Omental fat pad (tissue), 4 donors: ENCODE results near the gene EFL1. TPM values are rescaled to one million over a fixed set of nuclear protein-coding genes. Genes with fewer than 3 reads are reported as not detected.

ENCODE experiments used
- ATAC-seq: fragments of 150-250 bp; one replicate; pipeline ENCODE4 v1.9.1; 2016; ENCODE audit warnings: mild to moderate bottlenecking, moderate library complexity; ENCODE audit not compliant: low FRiP score
- DNase-seq: peaks from one replicate; pipeline ENCODE4 v3.0.0-alpha.2; 2019; ENCODE audit warnings: low spot score
- small RNA-seq: library from RNA; depleted of rRNA; stranded (forward); fragments of <200 nt; gene quantifications from one replicate; pipeline ENCODE3, GENCODE V24; 2016
- total RNA-seq, 4 donors: library from RNA; depleted of rRNA; stranded (reverse); fragments of >200 nt; gene quantifications; one replicate each; pipeline ENCODE4 v1.1.0, GENCODE V29; 2016
- TF ChIP-seq, protein P1 (sequence below), 3 donors: fragments of 450-650 bp; IDR thresholded peaks; one replicate each; pipeline ENCODE4 v1.5.1; 2016 to 2017; ENCODE audit warnings: antibody characterized with exemption in 3 of 3, mild to moderate bottlenecking in 3 of 3, moderate library complexity in 2 of 3

Gene EFL1
- total RNA-seq, 4 donors from 2014 or later = 11.9 to 15.9 (median 14.8) TPM

GRCh38 chr15:82093774-82094211 lies 168.7 kb downstream of the EFL1 start:
- no peak for DNase-seq
- TF ChIP-seq, protein P1, sequence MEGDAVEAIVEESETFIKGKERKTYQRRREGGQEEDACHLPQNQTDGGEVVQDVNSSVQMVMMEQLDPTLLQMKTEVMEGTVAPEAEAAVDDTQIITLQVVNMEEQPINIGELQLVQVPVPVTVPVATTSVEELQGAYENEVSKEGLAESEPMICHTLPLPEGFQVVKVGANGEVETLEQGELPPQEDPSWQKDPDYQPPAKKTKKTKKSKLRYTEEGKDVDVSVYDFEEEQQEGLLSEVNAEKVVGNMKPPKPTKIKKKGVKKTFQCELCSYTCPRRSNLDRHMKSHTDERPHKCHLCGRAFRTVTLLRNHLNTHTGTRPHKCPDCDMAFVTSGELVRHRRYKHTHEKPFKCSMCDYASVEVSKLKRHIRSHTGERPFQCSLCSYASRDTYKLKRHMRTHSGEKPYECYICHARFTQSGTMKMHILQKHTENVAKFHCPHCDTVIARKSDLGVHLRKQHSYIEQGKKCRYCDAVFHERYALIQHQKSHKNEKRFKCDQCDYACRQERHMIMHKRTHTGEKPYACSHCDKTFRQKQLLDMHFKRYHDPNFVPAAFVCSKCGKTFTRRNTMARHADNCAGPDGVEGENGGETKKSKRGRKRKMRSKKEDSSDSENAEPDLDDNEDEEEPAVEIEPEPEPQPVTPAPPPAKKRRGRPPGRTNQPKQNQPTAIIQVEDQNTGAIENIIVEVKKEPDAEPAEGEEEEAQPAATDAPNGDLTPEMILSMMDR (IDR thresholded peaks at IDR 0.05) = no peak
- no peak for ATAC-seq

GRCh38 chr15:82093325-82093724 lies 169.2 kb downstream of the EFL1 start:
- TF ChIP-seq, protein P1 (IDR thresholded peaks at IDR 0.05) = no peak
- DNase-seq (no peak), ATAC-seq (no peak)

DNA sequence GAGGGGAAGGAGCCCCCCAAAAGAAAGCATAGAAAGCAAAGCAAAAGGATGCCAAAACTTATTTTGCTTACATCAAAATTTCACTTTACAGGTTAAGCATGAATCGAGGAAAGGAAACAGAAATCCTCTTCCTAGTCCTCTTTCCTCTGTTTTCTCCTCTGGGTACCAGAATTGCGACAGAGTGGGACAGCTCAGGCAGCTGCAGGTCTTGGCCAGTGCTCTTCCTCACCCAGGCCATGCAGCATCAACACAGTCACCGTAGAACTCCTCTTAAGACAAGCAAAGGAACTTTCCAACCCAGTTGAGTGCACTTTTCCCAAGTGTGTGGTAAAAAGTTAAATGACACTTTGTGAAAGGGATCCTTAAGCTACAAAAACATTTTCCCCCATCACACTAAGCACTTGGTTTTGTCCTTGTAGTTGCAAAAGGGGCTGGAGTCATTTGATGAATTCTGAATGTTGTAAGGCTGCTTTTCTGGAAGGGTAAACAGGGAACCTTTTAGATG lies 170.8 kb downstream of the EFL1 start:
- DNase-seq (no peak), ATAC-seq (no peak)
- TF ChIP-seq, protein P1 (IDR thresholded peaks at IDR 0.05) = no peak

GRCh38 chr15:82086243-82086995 lies 176.1 kb downstream of the EFL1 start:
- DNase-seq (no peak), ATAC-seq (no peak)
- TF ChIP-seq, protein P1 (IDR thresholded peaks at IDR 0.05) = no peak

DNA sequence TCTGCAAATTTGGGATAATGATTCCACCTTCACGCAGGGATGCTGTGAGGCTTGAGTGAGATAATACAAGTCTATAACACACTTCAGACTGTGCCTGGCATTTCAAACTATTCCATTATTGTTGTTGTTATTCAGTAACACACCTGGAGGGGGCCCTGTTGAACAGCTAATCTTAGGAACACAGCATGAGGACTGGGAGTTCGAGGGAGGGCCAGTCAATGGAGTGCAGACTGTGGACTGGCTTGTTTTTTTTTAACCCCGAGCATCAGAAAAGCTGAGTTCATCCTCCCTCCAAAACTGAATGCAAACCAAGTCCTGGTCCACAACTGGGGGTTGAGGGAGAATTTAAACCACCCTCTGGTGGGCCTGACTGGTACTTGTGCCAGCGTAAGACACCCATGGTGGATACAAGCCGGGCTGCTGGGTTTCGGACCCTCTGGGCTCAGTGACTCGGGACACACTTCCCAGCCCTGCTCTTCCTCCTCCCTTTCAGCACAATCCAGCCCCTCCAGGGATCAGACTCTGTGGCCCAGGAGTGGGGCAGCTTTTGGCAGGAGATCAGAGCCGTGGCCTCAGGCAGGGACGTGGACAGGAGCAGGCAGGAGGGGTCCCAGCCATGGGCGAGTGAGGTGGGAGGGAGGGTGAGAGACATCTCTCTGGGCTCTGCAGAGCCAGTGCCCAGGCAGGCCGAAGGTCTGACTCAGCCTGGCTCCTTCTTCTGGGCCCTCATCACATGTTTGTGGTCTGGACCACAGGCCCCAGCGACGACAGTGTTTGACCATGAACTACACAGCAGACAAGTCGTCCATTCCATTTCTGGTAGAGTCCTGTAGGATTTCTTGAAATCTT lies 180.4 kb downstream of the EFL1 start:
- ATAC-seq (no peak), DNase-seq (no peak)
- TF ChIP-seq, protein P1 (IDR thresholded peaks at IDR 0.05) = no peak

DNA sequence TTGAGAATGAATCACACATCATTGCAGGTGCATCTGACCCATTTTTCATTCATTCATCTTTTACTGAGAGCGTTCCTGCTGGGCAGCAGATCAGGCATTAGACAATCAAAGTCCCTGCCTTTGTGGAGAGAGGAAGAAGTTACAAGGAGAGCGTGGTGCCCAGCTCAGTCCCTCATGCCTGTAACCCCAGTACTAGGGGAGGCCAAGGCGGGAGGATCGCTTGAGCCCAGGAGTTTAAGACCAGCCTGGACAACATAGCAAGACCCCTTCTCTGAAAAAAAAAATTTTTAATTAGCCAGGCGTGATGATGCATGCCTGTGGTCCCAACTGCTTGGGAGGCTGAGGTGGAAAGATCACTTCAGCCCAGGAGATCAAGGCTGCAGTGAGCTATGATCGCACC lies 181.8 kb downstream of the EFL1 start:
- TF ChIP-seq, protein P1 (IDR thresholded peaks at IDR 0.05) = no peak
- ATAC-seq (no peak), DNase-seq (no peak)

Small RNAs within 50 kb of the gene (small RNA-seq; reads per million reads assigned to genes)
- gene RNU1-77P = not detected

Other genes starting within 250 kb of the EFL1 start
- 1 to 10 TPM in 1 of 4 donors, under 1 TPM in 3; 0.48 to 1.6 (median 0.84) TPM for gene MEX3B, start 216.7 kb downstream of the EFL1 start, total RNA-seq
- gene SAXO2, start 84 bp upstream of the EFL1 start, total RNA-seq = 1 to 10 TPM in 2 of 4 donors, under 1 TPM in 1, not detected in 1; 0.19 to 6.6 (median 1.9) TPM
- 1 to 10 TPM in 2 of 4 donors, under 1 TPM in 2; 0.56 to 1.3 (median 0.87) TPM for gene GOLGA6L10, start 86.7 kb upstream of the EFL1 start, total RNA-seq
- gene GOLGA6L9, start 167.1 kb upstream of the EFL1 start, total RNA-seq = 1 to 10 TPM; 1.6 to 2.5 (median 2.1) TPM